Measurements from ENCODE around the gene HMG20B.

HMG20B gene

GRCh38 chr19:3612901-3613741 lies 40.4 kb downstream of the HMG20B start:
- no peak for TF ChIP-seq CTCF (conservative IDR thresholded peaks at IDR 0.05; ENCODE audit: control insufficient read depth, insufficient read depth, low read depth, low read length)
- DNase-seq (ENCODE audit: low read depth), result no peak
- no peak overlapping the region for H3K4me3 ChIP-seq (ENCODE audit: control insufficient read depth, low read depth, low read length)

DNA sequence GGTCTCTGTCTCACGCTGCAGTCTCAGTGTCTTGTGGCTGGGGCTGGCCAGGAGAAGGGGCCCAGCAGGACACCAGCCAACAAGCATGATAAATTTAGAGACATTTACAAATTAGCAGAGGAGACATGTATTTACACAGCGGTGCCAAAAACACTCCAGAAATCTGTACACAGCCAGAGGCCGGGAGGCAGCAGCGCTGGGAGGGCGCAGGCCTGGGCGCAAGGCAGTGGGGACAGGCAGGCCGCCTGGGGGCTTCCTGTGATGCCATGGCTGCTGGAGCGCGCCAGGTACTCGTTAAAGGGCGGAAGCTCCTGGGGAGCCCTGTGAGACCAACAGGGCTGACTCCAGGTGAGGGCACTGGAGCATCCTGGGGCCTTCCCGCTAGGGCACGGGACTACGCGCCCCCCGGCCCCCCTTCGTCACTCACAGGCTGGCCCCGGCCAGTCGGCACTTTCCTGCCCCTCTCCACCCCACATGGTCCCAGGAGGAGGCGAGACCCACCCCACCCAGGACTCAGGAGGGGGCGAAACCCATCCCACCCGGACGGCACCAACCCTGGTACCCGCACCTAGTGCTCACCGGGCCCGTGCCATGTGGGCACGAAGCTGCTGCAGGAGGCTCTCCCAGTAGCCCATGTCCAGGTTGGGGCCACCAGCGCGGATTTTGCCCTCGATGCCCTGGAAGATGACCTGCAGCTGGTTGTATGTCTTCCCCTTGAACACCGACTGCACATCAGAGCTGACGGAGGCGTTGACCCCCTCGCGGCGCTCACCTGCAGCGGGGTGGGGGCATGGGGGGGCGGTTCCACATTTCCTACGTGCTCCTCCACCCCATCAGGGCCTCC lies 41.3 kb downstream of the HMG20B start:
- H3K4me3 ChIP-seq (ENCODE audit: control insufficient read depth, low read depth, low read length), result no peak overlapping the region
- DNase-seq (ENCODE audit: low read depth), result no peak
- TF ChIP-seq CTCF (conservative IDR thresholded peaks at IDR 0.05; ENCODE audit: control insufficient read depth, insufficient read depth, low read depth, low read length), result no peak

GRCh38 chr19:3614858-3615505 lies 42.2 kb downstream of the HMG20B start:
- DNase-seq (ENCODE audit: low read depth), result no peak
- TF ChIP-seq CTCF (conservative IDR thresholded peaks at IDR 0.05; ENCODE audit: control insufficient read depth, insufficient read depth, low read depth, low read length), result no peak
- no peak overlapping the region for H3K4me3 ChIP-seq (ENCODE audit: control insufficient read depth, low read depth, low read length)

DNA sequence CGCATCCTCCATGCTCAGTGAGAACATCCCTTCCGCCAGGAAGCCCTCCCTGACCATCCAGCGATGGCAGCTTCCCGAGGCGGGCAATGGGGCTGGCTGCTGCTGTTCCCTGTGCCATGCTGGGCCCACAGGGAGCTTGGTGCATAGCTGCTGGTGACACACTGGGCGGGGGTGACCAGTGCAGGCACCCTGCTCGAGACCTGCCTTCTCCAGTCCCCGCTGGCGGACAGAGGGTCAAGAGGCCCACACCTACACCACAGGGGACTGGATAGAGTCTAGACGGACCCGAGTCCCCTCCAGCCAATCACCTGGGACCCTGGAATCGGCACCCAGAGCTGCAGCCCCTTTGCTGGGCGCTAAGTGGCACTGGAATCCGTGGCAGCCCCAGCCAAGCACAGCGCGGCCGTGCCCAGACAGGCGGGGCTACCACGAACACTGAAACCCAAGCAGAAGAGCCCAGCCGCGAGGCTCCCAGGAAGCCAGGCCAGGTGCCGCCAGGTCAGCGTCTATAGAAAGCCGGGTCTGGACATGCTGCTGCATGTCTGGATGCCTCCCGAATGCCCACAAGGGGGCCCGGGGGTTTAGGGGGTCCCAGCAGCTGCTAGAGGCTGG lies 42.9 kb downstream of the HMG20B start:
- TF ChIP-seq CTCF (conservative IDR thresholded peaks at IDR 0.05; ENCODE audit: control insufficient read depth, insufficient read depth, low read depth, low read length), result no peak
- H3K4me3 ChIP-seq (ENCODE audit: control insufficient read depth, low read depth, low read length), result no peak overlapping the region
- no peak for DNase-seq (ENCODE audit: low read depth)

DNA sequence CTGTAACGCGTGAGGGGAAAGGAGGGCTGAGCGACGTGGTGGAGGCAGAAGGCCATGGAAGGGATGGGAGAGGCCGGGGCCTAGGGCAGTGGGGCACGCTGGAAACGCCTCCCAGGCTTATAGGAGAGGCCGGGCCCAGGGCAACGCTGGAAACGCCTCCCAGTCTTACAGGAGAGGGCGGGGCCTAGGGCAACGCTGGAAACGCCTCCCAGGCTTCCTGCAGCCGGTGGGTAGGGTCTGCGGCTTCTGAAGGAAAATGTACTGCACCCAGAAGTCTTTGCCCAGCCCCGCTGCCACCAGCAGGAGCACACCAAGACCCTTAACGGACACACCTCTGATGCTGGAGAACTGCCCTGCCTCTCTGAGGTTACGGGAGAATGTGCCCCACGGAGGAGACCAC lies 44.7 kb downstream of the HMG20B start:
- no peak for TF ChIP-seq CTCF (conservative IDR thresholded peaks at IDR 0.05; ENCODE audit: control insufficient read depth, insufficient read depth, low read depth, low read length)
- no peak overlapping the region for H3K4me3 ChIP-seq (ENCODE audit: control insufficient read depth, low read depth, low read length)
- no peak for DNase-seq (ENCODE audit: low read depth)

- TF ChIP-seq CTCF (conservative IDR thresholded peaks at IDR 0.05; ENCODE audit: control insufficient read depth, insufficient read depth, low read depth, low read length), result peak; percentile 86
- peak overlapping the region; percentile 17 for H3K4me3 ChIP-seq (ENCODE audit: control insufficient read depth, low read depth, low read length)
- DNase-seq (ENCODE audit: low read depth), result peak; percentile 77
Observed at GRCh38 chr19:3618144-3618810, 45.5 kb downstream of the HMG20B start.

Data from fibroblast of mammary gland (primary cell).